Pulmonary artery endothelial cell (primary cell): ENCODE measurements around the gene TMEM106C. TPM values are rescaled to one million over a fixed set of nuclear protein-coding genes. Genes with fewer than 3 reads are reported as not detected.
"Not testable (repeated sequence)": the region's sequence is repeated elsewhere in the genome, so short reads cannot be mapped to it uniquely, and the experiment has no call there.

ENCODE experiments used
- DNase-seq: peaks from one replicate; pipeline ENCODE4 v3.0.0-alpha.2; 2011; ENCODE audit warnings: low read depth, low spot score
- total RNA-seq: library from RNA; depleted of rRNA; stranded (reverse); fragments of >200 nt; gene quantifications from 2 replicates; pipeline ENCODE4 v1.2.3, GENCODE V29; 2014

The TMEM106C gene
- total RNA-seq, 1 donor from 2014 or later: 85.5 TPM

GRCh38 chr12:47949441-47950341 lies 13.7 kb upstream of the TMEM106C start:
- peak; percentile 11 for DNase-seq

- no peak for DNase-seq
These were observed 12.4 kb upstream of the TMEM106C start for GRCh38 chr12:47950856-47951468.

- DNase-seq: no peak
These were observed 9.3 kb upstream of the TMEM106C start for GRCh38 chr12:47954058-47954457.

- DNase-seq: no peak
These were observed 8.8 kb upstream of the TMEM106C start for GRCh38 chr12:47954467-47955045.

- DNase-seq: no peak
These were observed 8.3 kb upstream of the TMEM106C start for GRCh38 chr12:47955059-47955458.

GRCh38 chr12:47957671-47958070 lies 5.7 kb upstream of the TMEM106C start:
- not testable (repeated sequence) for DNase-seq

- DNase-seq: no peak
These were observed 1.2 kb upstream of the TMEM106C start for GRCh38 chr12:47962198-47962597.

GRCh38 chr12:47964106-47964728 lies 821 bp downstream of the TMEM106C start:
- DNase-seq: no peak

- peak; percentile 10 for DNase-seq
These were observed 2.2 kb downstream of the TMEM106C start for GRCh38 chr12:47965581-47965980.

- no peak for DNase-seq
These were observed 4.3 kb downstream of the TMEM106C start for GRCh38 chr12:47967461-47968321.

- DNase-seq: no peak
These were observed 6.4 kb downstream of the TMEM106C start for GRCh38 chr12:47969845-47970244.

GRCh38 chr12:47970843-47971242 lies 7.4 kb downstream of the TMEM106C start:
- DNase-seq: no peak

GRCh38 chr12:47972895-47973294 lies 9.5 kb downstream of the TMEM106C start:
- no peak for DNase-seq

GRCh38 chr12:47973870-47974269 lies 10.5 kb downstream of the TMEM106C start:
- no peak for DNase-seq

- DNase-seq: no peak
These were observed 11.7 kb downstream of the TMEM106C start for GRCh38 chr12:47975036-47975620.

- no peak for DNase-seq
These were observed 12.4 kb downstream of the TMEM106C start for GRCh38 chr12:47975816-47976215.

- DNase-seq: no peak
These were observed 13.8 kb downstream of the TMEM106C start for GRCh38 chr12:47977046-47977771.

- no peak for DNase-seq
These were observed 14.6 kb downstream of the TMEM106C start for GRCh38 chr12:47977772-47978597.

- no peak for DNase-seq
These were observed 15.1 kb downstream of the TMEM106C start for GRCh38 chr12:47978598-47978873.
